GM12873 (cell line): ENCODE data around the gene PGGHG.

Experiments
- TF ChIP-seq, protein P1 (sequence below): IDR thresholded peaks from 2 replicates; pipeline ENCODE4 v1.5.1; 2012; ENCODE audit warnings: low read depth, mild to moderate bottlenecking, moderate library complexity, low read length, control low read depth; ENCODE audit not compliant: insufficient read depth; ENCODE audit errors: missing control alignments

PGGHG gene

DNA sequence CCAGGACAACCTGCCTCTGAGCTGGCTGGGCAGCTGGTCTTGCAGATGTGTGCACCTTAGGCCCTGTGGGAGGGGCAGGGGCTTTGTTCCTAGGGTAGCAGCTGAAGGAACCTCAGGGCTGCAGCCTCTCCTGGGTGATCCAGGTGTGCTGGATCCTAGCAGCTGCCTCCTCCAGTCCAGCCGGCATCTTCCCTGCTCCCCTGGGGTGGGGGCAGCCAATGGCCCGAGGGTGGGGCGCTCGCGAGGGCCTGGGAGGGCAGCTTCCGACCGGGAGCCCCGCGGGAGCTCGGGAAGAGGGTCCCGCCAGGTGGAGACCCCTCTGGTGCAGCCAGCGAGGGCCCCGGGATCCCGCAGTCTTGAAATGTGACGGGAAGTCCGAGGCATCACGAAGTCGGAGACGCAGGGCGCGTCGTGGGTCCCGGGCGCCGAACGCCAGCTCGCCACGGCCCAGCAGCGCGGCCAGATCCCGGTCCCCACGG, 26.6 kb downstream of the PGGHG start:
- TF ChIP-seq, protein P1, sequence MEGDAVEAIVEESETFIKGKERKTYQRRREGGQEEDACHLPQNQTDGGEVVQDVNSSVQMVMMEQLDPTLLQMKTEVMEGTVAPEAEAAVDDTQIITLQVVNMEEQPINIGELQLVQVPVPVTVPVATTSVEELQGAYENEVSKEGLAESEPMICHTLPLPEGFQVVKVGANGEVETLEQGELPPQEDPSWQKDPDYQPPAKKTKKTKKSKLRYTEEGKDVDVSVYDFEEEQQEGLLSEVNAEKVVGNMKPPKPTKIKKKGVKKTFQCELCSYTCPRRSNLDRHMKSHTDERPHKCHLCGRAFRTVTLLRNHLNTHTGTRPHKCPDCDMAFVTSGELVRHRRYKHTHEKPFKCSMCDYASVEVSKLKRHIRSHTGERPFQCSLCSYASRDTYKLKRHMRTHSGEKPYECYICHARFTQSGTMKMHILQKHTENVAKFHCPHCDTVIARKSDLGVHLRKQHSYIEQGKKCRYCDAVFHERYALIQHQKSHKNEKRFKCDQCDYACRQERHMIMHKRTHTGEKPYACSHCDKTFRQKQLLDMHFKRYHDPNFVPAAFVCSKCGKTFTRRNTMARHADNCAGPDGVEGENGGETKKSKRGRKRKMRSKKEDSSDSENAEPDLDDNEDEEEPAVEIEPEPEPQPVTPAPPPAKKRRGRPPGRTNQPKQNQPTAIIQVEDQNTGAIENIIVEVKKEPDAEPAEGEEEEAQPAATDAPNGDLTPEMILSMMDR: no peak

DNA sequence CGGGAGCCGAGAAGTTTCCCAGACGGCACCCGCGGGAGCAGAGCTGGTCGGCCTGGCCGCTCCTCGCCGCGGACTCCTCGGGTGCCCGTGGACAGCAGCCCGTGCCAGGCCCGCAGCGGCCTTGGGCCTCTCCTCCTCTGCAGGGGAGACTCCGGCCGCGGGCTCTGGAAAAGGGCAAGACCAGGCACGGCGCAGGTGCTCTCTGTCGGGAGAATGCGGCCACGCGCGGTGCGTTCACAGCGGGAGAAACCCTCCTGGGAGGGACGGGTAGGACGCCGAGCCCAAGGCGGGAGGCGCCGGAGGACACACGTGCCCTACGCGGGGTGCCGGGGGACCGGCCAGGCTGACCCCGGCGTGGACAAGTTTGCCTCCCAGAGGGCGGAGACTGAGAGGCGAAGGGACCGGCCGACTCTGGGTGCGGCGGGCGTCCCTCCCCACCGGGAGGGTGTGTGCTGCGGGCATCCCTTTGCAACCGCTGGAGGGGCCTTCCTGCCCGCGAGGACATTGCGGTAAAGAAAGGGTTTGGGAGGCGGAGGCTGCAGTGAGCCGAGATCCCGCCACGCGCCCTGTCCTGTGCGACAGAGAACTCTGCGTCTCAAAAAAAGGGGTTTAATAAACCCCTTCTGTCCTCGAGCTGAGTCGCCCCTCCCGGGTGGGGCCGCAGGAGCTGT, 27.2 kb downstream of the PGGHG start:
- TF ChIP-seq, protein P1: no peak

DNA sequence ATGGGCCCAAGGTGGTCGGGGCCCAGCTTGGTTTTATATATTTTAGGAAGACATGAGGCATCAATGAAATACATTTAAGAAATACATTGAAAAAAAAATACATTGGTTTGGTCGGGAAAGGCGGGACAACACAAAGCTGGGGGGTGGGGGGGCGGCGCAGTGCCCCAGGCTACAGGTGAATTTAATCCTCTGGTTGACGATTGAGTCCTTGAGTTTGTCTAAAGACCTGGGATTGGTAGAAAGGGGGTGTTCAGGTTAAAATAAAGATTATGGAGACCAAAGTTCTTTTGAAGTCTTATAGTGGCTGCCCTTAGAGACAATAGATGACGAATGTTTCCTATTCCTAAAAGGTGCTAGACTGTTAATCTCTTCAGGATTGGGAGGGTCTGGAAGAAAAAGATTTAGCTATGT, 28.0 kb downstream of the PGGHG start:
- TF ChIP-seq, protein P1: no peak

- TF ChIP-seq, protein P1: no peak
Measured at GRCh38 chr11:324156-324555, 35.2 kb downstream of the PGGHG start.

GRCh38 chr11:325796-326591, 37.1 kb downstream of the PGGHG start:
- TF ChIP-seq, protein P1: no peak

- TF ChIP-seq, protein P1: no peak
Measured at GRCh38 chr11:326592-326841, 37.6 kb downstream of the PGGHG start.

GRCh38 chr11:326842-327580, 38.1 kb downstream of the PGGHG start:
- TF ChIP-seq, protein P1: no peak
